DOHH2 (cell line): Measurements from ENCODE around the gene KBTBD2.
"Not testable (repeated sequence)": the region's sequence is repeated elsewhere in the genome, so short reads cannot be mapped to it uniquely, and the experiment has no call there.

Experiments
- H3F3A ChIP-seq: fragments of 200-600 bp; sonication (generic), shearing (Covaris generic); 2 replicates; pipeline ENCODE4 v1.6.0; 2016; ENCODE audit warnings: antibody characterized with exemption, mild to moderate bottlenecking; ENCODE audit not compliant: control insufficient read depth, insufficient read depth
- H3K27ac ChIP-seq: fragments of 200-600 bp; sonication (generic); 2 replicates; pipeline ENCODE4 v1.5.1; 2014; ENCODE audit warnings: low read depth, mild to moderate bottlenecking, low read length, moderate library complexity
- H3K27me3 ChIP-seq: fragments of 200-600 bp; sonication (generic); 2 replicates; pipeline ENCODE4 v1.6.1; 2014; ENCODE audit warnings: mild to moderate bottlenecking, low read length, mixed read lengths; ENCODE audit not compliant: control insufficient read depth
- H3K36me3 ChIP-seq: fragments of 200-600 bp; sonication (generic); 2 replicates; pipeline ENCODE4 v1.6.1; 2014; ENCODE audit warnings: mild to moderate bottlenecking, low read length, moderate library complexity, mixed read lengths; ENCODE audit not compliant: control insufficient read depth
- H3K4me1 ChIP-seq: fragments of 200-600 bp; sonication (generic); 2 replicates; pipeline ENCODE4 v1.6.1; 2014; ENCODE audit warnings: mild to moderate bottlenecking, low read length, mixed read lengths; ENCODE audit not compliant: control insufficient read depth
- H3K4me2 ChIP-seq: fragments of 200-600 bp; sonication (generic); 2 replicates; pipeline ENCODE4 v1.6.0; 2014; ENCODE audit warnings: mild to moderate bottlenecking, low read length, moderate library complexity
- H3K4me3 ChIP-seq: fragments of 200-600 bp; sonication (generic); 2 replicates; pipeline ENCODE4 v1.5.1; 2014; ENCODE audit warnings: mild to moderate bottlenecking, low read length, mixed read lengths
- H3K79me2 ChIP-seq: fragments of 200-600 bp; sonication (generic); 2 replicates; pipeline ENCODE4 v1.6.1; 2014; ENCODE audit warnings: mild to moderate bottlenecking, low read length, mixed read lengths; ENCODE audit not compliant: control insufficient read depth
- H3K9me2 ChIP-seq: fragments of 200-600 bp; sonication (generic); replicated peaks from 2 replicates; pipeline ENCODE4 v1.6.1; 2014; ENCODE audit warnings: mild to moderate bottlenecking, low read length, mixed read lengths; ENCODE audit not compliant: control insufficient read depth
- H3K9me3 ChIP-seq: fragments of 200-600 bp; sonication (generic); 2 replicates; pipeline ENCODE4 v1.6.1; 2014; ENCODE audit warnings: antibody characterized with exemption, low read length, mixed read lengths; ENCODE audit not compliant: control insufficient read depth, insufficient read depth
- H4K20me1 ChIP-seq: fragments of 200-600 bp; sonication (generic); 2 replicates; pipeline ENCODE4 v1.6.0; 2014; ENCODE audit warnings: low read depth, mild to moderate bottlenecking, antibody characterized with exemption, low read length, moderate library complexity; ENCODE audit not compliant: control insufficient read depth, insufficient read depth
- EZH2phosphoT487 ChIP-seq: fragments of 200-600 bp; sonication (generic); IDR thresholded peaks from 2 replicates; pipeline ENCODE4 v1.6.1; 2017; ENCODE audit warnings: borderline replicate concordance, mild to moderate bottlenecking, antibody characterized with exemption, low read length, moderate library complexity, mixed read lengths
- TF ChIP-seq, protein P1 (sequence below): fragments of 200-600 bp; sonication (generic); IDR thresholded peaks from one replicate; pipeline ENCODE4 v1.5.1; 2014; ENCODE audit warnings: antibody characterized with exemption, mild to moderate bottlenecking, low read depth, low read length; ENCODE audit not compliant: poor library complexity, severe bottlenecking

KBTBD2 gene

DNA sequence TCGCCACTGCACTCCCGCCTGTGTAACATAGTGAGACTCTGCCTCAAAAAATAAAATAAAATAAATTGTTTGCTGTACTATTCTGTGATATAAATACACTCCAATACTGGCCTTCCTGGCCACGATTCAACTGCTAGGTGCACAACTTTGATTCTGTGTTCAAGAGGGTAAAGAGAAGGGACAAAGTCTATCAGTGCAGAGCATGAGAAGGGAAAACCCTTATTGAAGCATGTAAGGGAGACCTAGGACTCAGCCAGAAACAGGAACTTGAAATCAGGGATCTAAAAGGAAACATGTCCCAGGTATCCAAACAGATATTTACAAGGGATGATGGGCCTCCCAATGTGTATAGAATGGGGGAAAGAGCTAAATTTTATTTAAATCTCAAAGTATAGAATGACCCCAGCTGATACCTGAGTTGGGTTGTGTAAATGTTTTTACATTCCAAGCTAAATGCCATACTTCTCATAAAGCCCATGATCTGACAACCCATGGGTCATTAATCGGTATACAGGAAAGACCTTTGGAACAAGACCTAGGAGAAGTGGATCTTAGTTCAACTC, 9.0 kb upstream of the KBTBD2 start:
- TF ChIP-seq EZH2phosphoT487: no peak
- TF ChIP-seq, protein P1, sequence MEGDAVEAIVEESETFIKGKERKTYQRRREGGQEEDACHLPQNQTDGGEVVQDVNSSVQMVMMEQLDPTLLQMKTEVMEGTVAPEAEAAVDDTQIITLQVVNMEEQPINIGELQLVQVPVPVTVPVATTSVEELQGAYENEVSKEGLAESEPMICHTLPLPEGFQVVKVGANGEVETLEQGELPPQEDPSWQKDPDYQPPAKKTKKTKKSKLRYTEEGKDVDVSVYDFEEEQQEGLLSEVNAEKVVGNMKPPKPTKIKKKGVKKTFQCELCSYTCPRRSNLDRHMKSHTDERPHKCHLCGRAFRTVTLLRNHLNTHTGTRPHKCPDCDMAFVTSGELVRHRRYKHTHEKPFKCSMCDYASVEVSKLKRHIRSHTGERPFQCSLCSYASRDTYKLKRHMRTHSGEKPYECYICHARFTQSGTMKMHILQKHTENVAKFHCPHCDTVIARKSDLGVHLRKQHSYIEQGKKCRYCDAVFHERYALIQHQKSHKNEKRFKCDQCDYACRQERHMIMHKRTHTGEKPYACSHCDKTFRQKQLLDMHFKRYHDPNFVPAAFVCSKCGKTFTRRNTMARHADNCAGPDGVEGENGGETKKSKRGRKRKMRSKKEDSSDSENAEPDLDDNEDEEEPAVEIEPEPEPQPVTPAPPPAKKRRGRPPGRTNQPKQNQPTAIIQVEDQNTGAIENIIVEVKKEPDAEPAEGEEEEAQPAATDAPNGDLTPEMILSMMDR: no peak
- H3K27me3 ChIP-seq: peaks cover 17% of the 10 kb centered on the region; the same call in 1 of the 2 replicates
- H3K9me3 ChIP-seq: no peaks in the 10 kb centered on the region
- H4K20me1 ChIP-seq: no peaks in the 10 kb centered on the region
- H3K27ac ChIP-seq: no peak overlapping the region
- H3K4me1 ChIP-seq: no peaks in the 10 kb centered on the region
- no peaks in the 10 kb centered on the region for H3K36me3 ChIP-seq
- H3K4me2 ChIP-seq: no peak overlapping the region
- no peaks in the 10 kb centered on the region for H3K9me2 ChIP-seq
- no peak overlapping the region for H3K4me3 ChIP-seq
- no peaks in the 10 kb centered on the region for H3K79me2 ChIP-seq
- 0 out of 2 replicates have a peak, but pooled peaks cover 5% of the 10 kb centered on the region for H3F3A ChIP-seq

DNA sequence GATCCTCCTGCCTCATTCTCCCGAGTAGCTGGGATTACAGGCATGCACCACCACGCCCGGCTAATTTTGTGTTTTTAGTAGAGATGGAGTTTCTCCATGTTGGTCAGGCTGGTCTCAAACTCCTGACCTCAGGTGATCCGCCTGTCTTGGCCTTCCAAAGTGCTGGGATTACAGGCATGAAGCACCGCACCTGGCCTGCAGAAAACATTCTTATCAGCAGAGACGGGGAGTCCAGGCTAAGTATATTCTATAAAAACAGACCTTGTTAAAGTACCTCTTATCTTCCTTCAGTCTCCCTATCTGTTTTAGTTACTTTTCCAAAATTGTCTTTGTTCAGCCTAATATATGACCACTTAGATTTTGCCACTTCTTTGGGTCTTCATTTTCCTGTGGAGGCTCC, 5.8 kb upstream of the KBTBD2 start:
- H3K79me2 ChIP-seq, H3K4me3 ChIP-seq, H3K9me2 ChIP-seq, H3K4me2 ChIP-seq, H3K9me3 ChIP-seq, H4K20me1 ChIP-seq, H3K27ac ChIP-seq, H3K36me3 ChIP-seq: not testable (repeated sequence)
- H3K27me3 ChIP-seq: peaks cover 12% of the 10 kb centered on the region; the same call in 1 of the 2 replicates
- peaks cover 13% of the 10 kb centered on the region for H3F3A ChIP-seq
- H3K4me1 ChIP-seq: peaks cover 13% of the 10 kb centered on the region

DNA sequence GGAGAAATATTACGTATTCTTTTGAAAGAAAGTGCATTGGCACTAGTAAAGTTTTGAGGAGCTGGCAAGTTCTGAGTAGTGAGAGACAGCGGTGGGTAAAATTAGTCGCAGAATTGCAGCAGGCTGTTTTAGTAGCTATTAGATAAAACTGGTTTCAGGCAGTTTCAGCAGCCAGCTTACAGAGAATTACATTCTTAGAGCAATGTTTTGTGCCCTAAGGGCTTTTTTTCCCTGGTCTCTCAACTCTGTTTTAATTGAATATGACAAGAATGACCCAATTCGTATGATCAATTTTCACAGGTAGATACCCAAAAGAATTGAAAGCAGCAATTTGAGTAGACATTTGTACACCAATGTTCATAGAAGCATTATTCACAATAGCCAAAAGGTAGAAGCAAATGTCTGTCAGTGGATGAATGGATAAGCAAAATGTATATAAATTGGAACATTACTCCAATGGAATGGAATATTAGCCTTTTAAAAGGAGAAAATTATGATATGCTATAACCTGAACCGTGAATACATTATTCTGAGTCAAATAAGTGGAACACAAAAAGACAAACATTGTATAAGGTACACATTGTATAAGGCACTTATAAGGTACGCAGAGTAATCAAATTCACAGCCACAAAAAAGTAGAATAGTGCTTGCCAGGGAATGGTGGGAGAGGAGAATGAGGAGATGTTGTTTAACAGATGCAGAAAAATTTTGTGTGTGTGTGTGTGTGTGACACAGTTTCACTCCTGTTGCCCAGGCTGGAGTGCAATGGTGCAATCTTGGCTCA, 5.2 kb upstream of the KBTBD2 start:
- Histone ChIP-seq H3K79me2 (no peaks in the 10 kb centered on the region), H3K4me2 (no peak overlapping the region), H3K4me1 (peaks cover 17% of the 10 kb centered on the region), H3K27ac (no peak overlapping the region), H3K9me3 (no peaks in the 10 kb centered on the region), H3K36me3 (0 out of 2 replicates have a peak, but pooled peaks cover 3% of the 10 kb centered on the region), H3K4me3 (no peak overlapping the region), H4K20me1 (no peaks in the 10 kb centered on the region), H3F3A (peaks cover 13% of the 10 kb centered on the region), H3K9me2 (no peaks in the 10 kb centered on the region), H3K27me3 (peaks cover 12% of the 10 kb centered on the region; the same call in 1 of the 2 replicates)
- TF ChIP-seq EZH2phosphoT487: no peak
- TF ChIP-seq, protein P1: no peak

DNA sequence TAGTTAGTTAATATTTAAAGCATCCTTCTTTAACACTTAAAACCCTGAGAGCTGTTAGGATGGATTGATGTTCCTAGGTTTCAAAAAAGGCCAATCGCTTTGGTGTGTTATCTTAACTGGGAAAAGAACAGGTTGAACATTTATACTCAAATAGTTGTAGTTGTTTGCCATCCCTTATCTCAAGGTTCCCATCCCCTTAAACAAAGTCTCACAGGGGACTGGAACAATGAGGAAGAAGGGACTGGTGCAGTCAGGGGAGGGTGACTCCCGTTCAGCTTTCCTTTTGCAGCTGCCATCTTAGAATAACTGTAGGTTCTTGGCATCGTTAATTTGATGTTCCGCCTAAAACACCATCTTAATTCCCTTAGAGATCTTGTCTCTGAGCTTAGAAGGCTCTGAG, 2.6 kb upstream of the KBTBD2 start:
- Histone ChIP-seq H3K4me3 (no peak overlapping the region), H3K27ac (no peak overlapping the region), H3K9me2 (no peaks in the 10 kb centered on the region), H3K4me2 (no peak overlapping the region), H4K20me1 (peaks cover 12% of the 10 kb centered on the region), H3K79me2 (peaks cover 19% of the 10 kb centered on the region), H3F3A (peaks cover 13% of the 10 kb centered on the region), H3K4me1 (peaks cover 28% of the 10 kb centered on the region), H3K9me3 (no peaks in the 10 kb centered on the region), H3K36me3 (peaks cover 13% of the 10 kb centered on the region), H3K27me3 (peaks cover 6% of the 10 kb centered on the region; the same call in 1 of the 2 replicates)
- no peak for TF ChIP-seq EZH2phosphoT487
- TF ChIP-seq, protein P1: no peak
